Measurements from ENCODE around the gene CCDC90B.
"Not testable (repeated sequence)": the region's sequence is repeated elsewhere in the genome, so short reads cannot be mapped to it uniquely, and the experiment has no call there.

Gene CCDC90B, protein sequence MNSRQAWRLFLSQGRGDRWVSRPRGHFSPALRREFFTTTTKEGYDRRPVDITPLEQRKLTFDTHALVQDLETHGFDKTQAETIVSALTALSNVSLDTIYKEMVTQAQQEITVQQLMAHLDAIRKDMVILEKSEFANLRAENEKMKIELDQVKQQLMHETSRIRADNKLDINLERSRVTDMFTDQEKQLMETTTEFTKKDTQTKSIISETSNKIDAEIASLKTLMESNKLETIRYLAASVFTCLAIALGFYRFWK

DNA sequence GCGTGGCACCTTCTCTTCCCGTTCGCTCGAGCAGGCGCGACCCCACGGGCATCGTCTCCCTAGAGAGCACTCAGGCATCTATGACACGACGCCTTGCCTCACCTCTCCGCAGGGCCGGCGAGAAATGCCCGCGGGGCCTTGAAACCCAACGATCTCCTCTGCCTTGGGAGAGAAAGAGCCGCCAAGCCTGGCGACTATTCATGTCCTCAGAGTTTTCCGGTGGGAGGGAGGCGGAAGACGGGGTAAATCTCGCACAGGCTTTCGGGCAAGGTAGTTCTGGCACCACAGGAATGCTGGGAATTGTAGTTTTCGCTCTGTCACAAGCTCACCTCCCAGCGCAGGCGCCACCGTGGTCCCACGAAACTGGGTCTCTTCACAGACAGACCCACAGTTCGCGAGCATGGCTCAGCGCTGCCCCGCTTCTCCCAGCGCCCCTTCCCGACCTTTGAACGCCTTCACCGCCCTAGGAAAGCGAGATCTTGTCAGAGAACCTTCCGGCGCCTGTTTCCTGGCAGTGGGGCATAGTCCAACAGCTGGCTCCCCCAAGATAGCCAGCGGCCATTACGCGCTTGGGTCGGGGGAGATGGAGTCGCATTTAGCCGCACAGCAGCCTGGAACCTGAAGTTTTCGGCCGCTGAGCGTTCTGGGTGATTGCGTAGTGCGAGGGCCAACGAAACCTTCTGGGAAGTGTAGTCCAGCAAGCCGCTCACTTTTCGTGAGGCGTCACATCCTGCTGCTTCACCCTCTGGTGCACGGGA lies at the start of gene CCDC90B:
Gene CCDC90B, minus strand, starts transcription at position 597 of the 758 bp plus-strand sequence. Its CDS starts 395 bp downstream, at position 202.
- DNase-seq, result peak; percentile 99

DNA sequence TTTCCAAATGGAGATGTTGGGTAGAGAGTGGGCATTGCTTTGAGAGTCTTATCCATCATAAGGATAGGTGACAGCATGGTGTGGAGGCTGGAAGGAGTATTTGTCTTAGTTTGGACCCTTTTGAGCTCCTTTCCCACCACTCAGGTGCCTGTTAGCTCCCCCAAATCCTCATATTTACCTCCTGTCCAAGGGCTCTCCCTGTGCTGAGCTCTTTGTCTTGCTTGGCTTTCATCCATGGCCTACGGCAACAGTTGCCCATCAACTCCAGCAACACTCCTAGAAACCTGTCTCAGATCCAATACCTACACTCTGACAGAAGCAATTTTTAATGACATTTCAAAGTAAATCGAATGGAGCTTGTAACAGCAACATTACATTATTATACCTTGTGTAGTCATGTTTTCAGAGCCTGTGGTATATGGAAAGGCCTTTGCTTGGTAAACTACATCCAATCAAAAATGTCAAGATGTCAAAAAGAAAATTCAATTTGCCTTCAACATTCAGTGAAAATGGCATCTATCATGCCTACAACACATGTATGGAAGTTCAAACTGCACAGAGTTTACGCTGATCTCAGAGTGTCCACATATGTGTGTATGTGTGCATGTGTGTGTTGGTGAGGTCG lies 49.4 kb upstream of the CCDC90B start:
- no peak for DNase-seq

DNA sequence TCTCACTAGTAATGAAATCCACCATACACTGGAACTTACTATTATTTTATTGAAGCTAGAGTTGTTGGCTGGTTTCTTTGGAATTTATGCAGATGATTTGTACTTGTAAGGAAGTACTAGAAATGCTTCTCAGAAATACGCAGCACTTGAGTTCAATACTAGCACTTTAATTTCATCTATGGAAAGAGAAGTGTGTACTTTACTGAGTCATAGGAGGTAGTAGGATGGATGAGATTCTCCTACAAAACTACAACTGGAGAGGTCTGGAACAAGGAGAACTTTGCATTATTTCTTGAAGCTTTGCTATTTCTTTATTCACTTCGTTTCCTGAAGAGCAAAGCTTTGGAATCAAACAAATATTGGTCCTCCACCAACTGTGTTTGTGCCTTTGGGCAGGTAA lies 44.1 kb upstream of the CCDC90B start:
- no peak for DNase-seq

DNA sequence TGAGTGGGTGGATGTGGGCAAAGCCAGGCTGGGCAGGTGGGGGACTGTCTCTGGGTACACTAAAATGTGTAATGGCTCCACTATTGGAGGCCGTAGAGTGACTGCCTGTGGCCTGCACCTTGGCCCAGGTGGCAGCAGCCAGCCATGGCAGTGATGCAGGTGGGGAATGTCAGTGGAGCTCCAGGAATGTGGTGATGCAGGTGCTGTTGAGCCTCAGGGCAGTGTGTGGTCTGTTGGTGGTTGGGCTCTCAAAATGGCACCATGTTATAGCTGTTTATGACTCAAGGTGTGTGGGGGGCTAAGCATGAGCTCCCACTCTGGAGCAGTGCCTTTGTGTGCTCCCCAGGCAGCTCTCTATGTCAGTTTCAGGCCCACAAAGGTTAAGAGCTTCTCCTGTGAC lies 40.2 kb upstream of the CCDC90B start:
- DNase-seq, result no peak

DNA sequence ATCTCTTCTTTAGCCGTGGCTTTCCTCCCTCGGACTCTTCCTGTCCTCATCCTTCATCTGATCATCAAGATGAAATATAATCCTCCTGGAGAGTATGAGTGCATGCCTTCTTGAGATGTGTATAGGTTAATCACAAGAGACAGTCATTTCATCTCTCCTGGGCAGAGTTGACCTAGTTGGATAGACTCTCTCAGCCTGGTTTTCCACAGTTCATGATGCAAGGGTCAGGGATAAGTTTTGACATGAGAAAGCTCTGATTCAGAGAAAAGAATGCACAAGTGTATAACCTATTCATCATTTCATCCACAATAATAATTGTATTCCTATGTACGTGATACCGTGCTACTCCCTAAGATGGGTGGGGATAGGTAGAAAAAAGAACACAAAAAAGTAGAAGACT lies 33.2 kb upstream of the CCDC90B start:
- DNase-seq, result no peak

DNA sequence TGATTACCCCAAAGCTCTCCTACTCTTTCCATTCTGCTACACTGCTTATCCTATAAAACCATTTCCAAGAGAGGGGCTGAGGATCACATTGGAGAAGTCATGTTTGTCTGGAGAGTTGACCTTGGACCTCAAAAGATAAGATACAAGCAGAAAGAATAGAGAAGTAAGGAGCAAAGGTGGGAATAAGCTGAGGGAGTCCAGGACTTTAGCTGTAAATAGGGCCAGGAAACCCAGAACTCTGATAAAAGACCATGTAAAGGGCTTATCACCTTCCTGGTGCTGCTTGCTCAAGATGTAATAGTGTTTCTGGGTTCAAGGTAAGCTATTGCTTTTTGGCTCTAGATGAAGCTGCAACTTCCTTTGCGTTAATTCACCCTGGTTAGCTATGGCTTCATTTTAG lies 32.8 kb upstream of the CCDC90B start:
- DNase-seq, result no peak

DNA sequence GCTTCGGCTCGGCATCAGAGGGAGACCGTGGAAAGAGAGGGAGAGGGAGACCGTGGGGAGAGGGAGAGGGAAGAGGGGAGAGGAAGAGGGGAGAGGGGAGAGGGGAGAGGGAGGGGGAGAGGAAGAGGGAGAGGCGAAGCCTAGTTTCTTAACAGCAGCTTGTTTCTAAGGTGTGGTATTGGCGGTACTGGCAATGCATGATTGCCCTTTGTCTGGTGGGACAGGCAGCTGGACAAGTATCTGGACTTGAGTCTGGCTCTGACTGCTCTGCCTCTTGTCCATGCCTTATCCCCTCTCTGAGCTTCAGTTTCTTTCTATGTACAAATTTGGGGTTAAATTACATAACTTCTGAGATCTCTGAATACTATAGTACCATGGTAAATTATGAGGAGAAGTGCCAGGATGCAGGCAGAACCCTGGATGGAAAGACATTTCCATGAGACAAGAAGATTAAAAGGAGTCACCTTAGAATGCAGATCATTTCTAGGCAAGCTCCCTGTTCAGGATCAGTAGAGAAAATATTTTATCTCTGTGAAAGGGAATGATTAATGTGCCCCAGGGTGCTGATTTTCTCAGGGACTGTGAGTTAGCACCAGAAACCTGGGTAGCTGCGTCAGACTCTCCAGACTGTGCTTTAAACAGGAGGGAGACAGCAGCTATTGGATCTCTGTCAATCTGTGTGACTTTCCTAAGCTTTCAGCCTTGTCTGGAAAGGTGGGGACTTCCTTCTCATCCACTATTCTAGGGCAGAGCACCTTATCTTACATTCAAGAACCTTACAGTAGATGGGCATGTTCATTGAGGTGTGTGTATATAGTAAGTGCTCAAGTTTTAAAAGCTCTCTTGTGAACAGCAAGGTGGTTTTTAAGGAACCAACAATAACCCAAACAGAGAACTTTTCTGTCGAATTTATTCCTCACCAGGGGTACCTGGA lies 31.9 kb upstream of the CCDC90B start:
- DNase-seq, result no peak

DNA sequence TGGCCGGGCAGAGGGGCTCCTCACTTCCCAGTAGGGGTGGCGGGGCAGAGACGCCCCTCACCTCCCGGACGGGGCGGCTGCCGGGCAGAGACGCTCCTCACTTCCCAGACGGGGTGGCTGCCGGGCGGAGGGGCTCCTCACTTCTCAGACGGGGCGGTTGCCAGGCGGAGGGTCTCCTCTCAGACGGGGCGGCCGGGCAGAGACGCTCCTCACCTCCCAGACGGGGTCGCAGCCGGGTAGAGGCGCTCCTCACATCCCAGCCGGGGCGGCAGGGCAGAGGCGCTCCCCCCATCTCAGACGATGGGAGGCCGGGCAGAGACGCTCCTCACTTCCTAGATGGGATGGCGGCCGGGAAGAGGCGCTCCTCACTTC lies 30.7 kb upstream of the CCDC90B start:
- not testable (repeated sequence) for DNase-seq

DNA sequence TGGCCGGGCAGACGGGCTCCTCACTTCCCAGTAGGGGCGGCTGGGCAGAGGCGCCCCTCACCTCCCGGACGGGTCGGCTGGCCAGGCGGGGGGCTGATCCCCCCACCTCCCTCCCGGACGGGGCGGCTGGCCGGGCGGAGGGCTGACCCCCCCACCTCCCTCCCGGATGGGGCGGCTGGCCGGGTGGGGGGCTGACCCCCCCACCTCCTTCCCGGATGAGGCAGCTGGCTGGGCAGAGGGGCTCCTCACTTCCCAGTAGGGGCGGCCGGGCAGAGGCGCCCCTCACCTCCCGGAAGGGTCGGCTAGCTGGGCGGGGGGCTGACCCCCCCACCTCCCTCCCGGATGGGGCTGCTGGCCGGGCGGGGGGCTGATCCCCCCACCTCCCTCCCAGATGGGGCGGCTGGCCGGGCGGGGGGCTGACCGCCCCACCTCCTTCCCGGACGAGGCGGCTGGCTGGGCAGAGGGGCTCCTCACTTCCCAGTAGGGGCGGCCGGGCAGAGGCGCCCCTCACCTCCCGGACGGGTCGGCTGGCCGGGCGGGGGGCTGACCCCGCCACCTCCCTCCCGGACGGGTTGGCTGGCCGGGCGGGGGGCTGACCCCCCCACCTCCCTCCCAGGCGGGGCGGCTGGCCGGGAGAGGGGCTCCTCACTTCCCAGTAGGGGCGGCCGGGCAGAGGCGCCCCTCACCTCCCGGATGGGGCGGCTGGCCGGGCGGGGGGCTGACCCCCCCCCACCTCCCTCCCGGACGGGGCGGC lies 30.2 kb upstream of the CCDC90B start:
- not testable (repeated sequence) for DNase-seq

DNA sequence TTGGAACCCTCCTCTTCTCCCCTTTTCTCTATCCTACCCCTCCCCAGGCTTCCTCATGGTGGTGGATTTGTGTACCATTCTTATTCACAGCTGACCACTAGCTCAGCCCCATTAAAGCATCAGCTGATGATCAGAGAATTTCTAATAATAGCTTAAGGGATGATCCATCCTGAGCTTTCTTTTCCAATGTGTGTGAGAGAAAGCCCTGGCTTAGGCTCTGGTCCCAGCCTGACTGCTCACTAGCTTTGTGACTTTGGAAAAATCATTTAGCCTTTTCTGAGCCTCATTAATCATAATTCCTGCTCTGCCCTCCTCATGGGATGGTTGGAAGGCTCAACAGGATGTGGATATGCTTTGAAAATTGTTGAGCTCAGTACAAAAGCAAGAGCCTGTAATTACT lies 26.3 kb upstream of the CCDC90B start:
- no peak for DNase-seq

DNA sequence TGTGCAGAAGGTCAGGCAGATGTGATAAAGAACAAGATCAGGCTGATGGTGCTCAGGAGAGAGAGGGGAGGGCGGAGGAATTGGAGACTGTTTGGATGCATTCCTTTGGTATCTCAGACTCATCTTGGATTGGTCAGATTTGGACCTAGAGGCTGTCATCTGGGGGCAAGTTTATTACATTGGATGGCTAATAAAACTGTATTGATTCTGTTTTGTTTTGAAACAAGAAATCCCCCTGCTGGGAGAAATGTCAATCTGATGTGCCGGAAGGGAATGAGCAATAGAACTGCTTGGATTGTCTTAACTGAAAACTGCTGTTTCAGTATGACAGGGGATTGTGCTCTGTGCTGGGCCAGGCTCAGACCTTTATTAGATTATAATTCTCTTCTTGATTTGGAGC lies 25.5 kb upstream of the CCDC90B start:
- DNase-seq, result peak; percentile 62

DNA sequence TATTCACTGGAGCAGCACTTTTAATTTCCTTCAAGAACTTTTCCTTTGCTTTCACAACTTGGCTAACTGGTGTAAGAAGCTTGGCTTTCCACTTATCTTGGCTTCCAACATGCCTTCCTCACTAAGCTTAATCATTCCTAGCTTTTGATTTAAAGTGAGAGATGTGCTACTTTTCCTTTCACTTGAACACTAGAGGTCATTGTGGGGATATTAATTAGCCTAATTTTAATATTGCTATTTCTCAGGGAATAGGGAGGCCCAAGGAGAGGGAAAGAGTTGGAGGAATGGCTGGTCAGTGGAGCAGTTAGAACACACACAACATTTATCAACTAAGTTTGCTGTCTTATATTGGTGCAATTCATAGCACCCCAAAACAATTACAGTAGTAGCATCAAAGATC lies 24.6 kb upstream of the CCDC90B start:
- DNase-seq, result no peak

DNA sequence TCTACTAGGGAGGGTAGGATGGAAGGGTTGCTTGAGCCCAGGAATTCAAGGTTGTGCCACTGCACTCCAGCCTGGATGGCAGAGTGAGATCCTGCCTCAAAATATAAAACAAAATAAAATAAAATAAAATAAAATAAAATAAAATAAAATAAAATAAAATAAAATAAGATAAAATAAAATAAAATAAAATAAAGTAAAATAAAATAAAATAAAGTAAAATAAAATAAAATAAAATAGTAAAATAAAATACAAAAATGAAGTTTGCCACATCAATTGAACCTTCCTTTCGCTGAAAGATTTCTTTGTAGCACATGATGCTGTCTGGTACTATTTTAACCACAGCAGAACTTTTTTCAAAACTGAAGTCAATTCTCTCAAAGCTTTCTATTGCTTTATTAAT lies 22.4 kb upstream of the CCDC90B start:
- not testable (repeated sequence) for DNase-seq

DNA sequence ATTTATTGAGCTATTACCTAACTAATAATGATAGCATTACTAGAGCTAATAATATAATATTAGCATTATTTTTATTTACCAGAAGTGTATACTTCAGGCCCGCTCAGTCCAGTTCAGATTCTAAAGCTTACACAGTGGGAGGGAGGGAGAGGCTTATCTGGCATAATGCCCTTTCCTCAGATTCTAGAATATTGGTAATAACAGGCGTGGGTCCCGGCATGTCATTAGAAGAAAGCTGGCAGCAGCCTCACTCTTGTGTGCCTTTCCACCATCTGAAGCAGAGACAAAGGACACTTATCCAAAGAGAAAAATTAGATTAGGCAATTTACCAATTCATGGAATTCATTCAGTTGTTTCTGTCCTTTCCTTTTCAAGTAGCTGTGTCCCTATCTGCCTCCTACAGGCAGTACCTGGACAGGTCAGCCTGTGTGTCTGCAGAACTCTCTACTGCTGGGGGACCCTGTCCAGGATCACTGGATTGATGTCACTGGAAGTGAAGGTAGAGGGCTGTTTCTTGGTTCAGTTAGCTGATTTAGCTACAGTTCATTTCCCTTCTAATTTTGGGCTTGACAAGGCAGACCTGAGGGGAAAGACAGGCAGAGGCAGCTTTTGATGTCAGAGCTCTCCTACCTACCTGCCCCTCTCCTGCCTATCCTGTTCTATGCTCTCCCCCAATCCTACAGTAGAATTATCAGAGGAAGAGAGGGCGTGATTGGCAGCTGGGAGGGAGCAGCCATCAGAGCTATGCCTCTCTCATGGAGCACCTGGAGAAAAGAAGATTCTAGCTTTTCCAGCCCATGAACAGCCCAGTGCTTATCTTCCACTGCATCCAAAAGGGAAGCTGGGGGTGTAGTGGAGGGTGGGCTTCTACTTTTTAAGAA lies 20.3 kb upstream of the CCDC90B start:
- DNase-seq, result no peak

DNA sequence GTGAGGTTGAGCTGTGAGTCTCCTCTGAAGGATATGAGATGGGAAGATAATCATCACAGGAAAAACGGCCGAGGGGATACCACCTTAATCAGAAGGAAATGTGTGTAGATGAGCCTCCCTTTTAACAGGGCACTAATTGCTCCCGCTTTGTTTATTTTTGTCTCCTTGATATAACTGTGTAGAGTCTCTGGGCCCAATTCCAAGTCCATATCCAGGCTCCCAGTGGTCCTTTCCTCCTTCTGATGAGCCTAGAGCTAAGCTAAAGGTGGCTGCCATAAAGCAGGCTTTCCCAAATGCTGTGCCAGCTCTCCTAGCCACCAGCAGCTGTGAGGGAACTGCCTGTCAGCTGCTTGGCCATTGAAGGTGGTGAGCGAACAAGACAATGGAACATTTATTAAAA lies 17.1 kb upstream of the CCDC90B start:
- no peak for DNase-seq

DNA sequence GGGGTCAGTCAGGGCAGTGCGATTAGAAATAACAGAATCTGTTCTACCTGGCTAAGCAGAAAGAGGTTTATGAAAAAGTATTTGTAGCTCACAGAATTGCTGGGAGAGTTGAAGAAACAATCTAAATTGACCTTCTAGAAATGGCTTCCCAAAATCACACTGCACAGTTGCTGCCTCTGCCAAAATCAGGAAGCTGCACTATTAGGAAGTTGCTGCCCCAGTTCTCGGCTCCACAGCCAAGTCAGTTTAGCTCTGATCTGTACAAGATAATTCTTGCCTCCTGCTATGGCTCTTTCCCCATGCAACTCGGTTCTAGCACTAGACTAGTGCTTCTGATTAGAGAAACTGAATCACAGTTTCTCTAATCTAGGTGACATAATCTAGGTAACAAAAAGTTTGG lies 16.0 kb upstream of the CCDC90B start:
- DNase-seq, result no peak

DNA sequence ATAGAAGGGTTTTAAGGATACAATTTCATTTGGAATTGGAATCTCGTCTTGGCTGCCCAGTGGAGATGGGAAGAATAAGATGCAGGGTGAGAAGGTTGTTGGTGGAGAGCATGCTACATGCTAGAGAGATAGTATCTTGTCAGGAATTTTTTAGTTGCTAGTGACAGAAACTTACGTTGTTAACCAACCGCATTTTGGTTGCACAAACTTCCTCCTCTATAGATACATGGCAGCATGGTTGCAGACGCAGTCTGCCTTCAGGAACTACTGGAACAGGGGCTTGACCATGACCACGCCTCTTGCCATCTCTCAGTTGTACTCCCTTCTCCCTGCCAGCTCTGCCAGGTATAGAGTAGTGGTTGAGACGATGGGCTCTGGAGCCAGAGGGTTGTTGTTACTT lies 13.5 kb upstream of the CCDC90B start:
- DNase-seq, result no peak

DNA sequence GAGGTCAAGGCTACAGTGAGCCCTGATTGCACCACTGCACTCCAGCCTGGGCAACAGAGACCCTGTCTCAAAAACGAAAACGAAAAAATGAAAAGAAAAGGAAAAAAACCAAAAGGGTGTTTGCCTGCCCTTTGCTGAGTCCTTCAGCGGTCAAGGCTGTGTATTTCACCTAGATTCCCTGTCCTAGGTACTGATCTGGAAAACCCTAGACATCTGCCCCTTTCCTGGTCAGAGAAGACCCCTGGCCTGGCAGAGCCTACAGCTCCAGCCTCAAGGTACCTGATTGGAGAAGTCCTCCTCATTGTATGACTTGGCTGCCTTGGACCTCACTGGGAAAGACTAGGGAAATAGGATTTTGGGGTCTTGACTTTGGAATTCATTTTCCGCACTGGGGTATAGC lies 8.0 kb upstream of the CCDC90B start:
- DNase-seq, result no peak

DNA sequence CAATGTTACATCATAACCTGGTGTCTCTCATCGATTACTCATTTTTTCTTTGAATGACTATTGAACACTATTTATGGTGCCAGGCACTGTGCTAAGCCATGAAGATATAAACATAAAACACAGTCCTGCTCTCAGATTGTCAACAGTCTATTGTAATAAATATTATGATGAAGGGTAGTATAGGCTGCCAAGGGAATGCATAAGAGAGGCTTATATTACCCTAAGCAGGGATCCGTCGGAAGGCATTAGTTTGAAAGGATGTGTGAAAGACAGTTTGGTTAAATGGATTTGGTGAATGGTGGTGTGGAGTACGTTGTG lies 7.2 kb upstream of the CCDC90B start:
- no peak for DNase-seq

DNA sequence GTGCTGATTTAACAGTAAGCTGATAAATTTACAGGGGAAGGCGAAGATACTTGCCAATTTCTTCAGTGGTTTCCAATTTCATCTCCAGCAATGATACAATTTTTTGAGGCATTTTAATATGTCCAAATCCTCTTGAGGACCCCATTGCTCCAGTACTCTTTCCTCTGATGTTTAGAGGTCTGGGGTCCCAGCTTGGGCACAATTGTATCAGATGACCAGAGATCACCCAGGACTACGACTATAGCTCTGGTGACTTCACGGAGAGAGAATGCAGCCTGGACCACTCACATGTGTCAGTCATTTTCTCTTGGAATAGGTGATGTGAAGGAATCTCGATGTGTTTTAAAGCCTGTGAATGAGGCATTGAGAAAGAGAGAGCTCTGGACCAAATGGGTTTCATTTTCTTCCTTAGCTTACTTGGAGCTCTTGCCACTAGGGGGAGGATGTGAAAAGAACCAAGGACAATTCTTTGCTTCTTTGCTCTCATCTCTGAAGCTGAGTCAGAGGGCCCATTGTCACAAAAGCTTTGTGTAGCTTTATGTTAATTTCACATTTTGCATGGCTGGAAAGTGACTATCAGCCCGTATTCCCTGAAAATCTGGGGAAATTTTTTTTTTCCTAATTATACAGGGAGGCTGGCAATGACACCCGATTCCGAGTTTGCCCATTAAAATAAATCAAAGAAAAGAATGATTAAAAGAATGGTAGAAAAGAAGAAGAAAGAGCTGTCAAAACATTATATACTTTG lies 6.7 kb upstream of the CCDC90B start:
- peak; percentile 90 for DNase-seq

DNA sequence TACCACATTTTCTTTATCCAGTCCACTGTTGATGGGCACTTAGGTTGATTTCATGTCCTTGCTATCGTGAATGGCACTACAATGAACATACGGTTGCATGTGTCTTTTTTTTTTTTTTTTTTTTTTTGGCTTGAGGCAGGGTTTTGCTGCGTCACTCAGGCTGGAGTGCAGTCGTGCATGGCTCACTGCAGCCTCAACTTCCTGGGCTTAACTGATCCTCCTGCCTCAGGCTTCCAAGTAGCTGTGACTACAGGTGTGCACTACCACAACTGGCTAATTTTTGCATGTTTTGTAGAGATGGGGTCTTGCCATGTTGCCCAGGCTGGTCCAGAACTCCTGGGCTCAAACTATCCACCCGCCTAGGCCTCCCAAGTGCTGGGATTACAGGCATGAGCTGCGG lies 1.5 kb upstream of the CCDC90B start:
- DNase-seq, result no peak

Measured in eye (tissue), 1 donor.